Myocyte (in vitro differentiated cells): ENCODE results near the gene LEFTY1. TPM values are rescaled to one million over a fixed set of nuclear protein-coding genes. Genes with fewer than 3 reads are reported as not detected.

ENCODE experiments used
- DNase-seq: peaks from one replicate; pipeline ENCODE4 v3.0.0-alpha.2; 2012; ENCODE audit warnings: low read depth
- total RNA-seq: library from RNA; depleted of rRNA; stranded (reverse); fragments of >200 nt; gene quantifications from 2 replicates; pipeline ENCODE4 v1.2.3, GENCODE V29; 2014

LEFTY1 gene
- total RNA-seq, 1 donor from 2014 or later = 0.08 TPM

DNA sequence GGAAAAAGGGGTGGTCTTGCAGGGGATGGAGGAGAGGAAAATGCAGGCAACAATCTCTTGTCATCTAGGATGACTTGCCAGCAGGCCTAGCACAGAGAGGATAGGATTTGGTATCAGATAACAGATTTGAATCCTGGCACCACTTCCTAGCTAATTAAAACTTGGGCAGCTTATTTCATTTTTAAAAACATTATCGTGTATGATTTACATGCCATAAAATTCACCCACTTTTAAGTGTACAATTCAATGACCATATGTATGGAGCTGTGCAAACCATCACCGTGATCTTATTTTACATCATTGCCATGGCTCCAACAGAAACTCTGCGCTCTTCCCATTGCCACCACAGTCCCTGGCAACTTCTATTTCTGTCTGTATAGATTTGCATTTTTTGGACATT, 28.2 kb upstream of the LEFTY1 start:
- no peak for DNase-seq

DNA sequence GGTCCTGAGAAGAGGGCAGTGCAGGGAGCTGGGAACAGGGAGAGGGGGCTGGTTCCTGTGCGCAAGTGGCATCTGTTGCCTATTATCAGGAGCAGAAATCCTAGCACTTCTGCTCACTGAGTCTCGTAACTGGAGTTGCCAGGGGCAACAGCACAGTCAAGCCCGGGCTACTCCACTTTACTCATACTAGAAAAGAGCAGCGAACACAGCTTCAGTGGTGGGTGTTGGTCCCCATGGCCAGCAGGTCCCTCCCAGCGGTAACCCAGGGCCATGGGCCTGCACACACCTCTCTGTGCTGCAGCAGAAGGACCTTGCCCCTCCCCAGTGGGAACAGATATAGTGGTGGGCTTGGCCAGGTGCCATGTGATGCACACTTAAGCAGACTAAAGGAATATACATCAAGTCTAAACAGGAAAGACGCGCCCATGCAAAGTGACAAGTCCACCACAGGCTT, 26.6 kb upstream of the LEFTY1 start:
- no peak for DNase-seq

DNA sequence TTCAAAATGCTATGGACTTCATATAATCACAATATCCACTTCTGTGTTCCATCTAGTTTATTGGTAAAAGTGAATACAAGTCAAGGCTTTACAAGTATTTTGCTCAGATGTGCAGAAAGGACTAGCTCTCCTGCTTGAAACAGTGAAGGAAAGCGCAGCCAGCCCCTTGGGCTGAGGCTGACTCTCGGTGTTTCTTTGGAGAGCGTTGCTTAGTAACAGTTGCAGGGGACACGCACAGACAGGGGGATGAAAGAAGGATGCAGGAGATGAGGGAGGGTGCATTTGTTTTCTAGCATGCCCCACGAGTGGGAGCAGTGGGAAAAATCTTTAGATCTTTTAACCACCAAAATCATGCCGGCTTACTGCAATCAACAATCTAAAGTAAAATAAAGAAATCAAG, 26.0 kb upstream of the LEFTY1 start:
- DNase-seq = no peak

DNA sequence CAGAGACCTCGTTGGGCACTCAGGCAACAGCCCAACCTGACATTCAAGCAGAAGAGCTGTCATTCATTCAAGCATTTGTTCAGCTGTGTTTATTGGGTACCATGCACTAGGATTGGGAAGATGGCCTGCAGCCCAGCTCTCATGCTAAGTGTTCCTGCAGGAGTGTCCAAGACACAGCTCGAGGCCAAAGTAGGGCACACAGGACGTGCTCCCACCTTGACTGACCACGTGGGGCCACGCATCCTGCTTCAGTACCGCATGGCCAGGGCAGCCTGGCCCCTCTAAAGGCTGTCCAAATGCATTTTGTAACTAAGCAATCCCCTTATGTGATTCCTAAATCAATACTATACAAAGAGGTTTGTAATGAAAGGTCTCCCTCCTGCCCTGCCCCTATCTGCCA, 25.4 kb upstream of the LEFTY1 start:
- no peak for DNase-seq

DNA sequence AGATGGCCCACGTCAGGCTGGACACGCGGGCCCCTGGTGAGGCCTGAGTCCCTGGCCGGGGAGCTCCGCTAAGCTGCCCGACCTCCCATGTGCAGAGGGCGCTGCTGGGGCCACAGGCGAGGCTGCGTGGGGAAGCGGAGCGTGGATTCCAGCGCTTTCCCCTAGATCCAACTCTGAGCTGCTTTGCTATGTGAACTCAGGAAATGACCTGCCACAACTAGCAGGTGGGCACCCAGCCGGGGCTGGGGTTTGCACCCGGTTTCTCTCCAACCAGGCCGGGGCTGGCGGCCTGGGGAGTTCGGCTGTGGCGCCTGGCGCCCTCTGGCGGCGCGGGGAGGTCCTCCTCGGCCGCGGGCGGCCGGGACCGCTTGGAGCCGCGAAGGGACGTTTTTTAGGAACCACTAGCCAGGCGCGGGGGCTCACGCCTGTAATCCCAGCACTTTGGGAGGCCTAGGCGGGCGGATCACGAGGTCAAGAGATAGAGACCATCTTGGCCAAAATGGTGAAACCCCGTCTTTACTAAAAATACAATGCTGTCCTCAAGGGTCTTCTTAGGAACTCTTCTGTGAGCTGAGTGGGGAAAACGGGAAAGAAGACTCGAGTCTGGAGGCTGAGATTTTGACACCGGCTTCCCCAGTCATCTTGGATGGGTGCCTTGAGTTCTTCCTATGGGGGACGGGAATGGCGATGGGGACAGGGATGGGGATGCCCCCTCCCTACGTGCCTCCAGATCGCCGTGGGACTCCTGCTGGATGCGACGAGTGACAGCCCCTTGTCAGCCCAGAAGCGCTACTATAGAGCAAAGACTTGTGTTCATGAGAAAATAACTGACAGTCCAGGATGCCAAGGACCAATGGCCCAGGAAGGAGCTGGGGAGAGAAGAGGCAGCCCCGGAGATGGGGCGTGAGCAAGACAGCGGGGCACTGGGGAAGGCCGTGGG, 22.5 kb upstream of the LEFTY1 start:
- no peak for DNase-seq

DNA sequence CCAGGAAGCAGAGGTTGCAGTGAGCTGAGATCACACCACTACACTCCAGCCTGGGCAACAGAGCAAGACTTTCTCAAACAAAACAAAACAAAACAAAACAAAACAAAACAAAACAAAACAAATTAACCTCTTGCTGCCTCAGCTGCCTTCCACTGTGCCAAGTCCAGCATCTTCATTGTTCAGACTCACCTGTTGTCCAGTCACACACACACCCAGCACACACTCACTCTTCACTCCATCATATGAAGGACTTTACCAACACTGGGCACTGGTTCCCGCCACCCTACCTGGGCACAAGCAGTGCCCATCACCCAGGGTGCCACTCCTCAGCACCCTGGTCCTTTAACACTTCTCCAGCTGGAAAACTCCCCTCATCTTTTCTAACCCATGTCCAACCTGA, 20.5 kb upstream of the LEFTY1 start:
- no peak for DNase-seq

DNA sequence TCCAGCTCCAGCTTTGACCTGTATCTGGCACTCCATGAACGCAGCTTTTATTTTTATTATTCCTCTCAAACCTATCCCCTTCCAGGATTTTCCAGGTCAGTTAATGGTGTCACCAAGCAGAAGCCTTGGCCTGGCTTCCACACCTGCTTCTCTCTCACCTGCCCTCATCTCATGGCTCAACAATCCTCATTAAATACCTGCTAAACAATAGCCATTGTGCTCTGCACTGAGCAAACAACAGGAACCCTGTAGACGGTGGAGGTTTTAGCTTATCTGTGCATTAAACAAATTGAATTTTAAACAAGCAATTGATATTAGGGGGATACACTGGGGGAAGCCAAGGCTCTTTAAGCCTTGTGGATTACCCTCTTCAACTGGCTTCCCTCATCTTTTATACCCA, 19.8 kb upstream of the LEFTY1 start:
- DNase-seq = no peak

DNA sequence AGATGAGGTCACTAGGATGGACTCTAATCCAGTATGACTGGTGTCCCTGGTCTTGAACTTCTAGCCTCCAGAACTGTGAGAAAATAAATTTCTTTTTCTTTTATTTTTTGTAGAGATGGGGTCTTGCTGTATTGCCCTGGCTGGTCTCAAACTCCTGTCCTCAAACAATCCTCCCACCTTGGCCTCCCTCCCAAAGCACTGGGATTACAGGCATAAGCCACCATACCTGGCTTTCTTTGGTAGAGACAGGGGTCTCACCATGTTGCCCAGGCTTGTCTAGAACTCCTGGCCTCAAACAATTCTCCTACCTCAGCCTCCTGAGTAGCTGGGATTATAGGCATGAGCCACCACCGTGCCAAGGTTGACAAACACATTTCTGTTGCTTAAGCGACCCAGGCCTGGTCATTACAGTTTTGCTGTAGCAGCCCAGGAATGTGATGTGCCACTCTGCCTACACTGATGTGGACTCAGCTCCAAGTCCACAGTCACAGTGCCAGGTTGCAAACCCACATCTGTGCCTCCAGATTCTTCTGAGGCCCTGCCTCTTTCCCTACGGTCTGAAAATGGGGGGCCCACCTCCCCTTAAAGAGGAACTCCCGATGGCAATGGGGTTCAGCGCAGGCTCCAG, 19.2 kb upstream of the LEFTY1 start:
- DNase-seq = no peak

DNA sequence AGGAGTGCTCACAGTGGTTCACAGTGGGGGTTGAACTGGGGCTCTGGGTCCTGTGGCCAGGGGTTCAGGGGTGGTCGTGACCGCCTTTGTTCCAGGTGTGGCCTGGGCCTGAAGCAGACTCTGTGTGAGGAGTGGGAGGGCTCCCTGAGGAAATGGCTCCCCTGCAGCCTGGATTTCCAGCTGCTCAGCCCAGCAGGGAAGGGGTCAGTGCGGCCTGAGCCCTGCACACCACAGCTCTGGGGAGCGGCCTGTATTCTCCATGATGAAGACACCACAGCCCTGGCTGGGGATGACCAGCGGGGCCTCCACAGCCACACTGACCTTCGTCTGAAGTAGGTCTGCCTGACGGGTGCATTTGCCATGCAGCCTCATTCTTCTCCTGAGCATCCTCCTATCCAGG, 18.4 kb upstream of the LEFTY1 start:
- no peak for DNase-seq

DNA sequence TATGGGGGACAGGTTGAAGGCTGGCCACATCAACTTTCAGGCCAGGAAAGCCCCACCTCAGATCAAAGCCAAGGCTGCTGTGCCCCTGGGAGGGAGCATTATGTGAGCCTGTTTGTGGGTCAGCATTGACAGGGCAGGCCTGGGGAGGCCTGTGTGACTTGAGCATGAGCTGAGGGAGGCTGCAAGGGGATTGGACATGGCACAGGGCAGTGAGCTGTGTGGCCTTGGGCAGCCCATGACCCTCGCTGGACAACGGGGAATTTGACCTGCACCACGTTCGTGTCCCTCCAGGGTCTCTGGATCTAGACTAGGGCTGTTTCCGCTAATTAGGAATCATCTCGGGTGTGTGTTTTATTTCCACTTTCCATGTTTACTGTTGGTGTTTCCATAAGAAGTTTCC, 17.5 kb upstream of the LEFTY1 start:
- DNase-seq = no peak

DNA sequence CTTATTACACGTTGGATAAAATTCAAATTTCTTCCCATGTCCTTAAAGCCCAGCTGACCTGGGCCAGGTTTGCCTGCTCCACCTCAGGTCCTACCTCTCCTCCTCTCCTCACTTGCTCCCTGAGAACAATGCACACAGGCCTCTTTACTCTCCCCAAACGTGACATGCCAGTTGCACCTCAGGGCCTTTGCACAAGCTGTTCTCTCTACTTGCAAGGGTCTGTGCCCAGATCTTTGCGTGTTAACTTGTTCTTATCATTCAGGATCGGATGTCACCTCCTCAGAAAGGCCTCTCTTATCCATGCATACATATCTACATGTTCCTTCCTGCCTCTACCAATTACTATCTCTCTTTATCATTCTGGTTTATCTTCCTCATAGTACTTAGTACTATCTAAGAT, 14.7 kb upstream of the LEFTY1 start:
- DNase-seq = no peak

DNA sequence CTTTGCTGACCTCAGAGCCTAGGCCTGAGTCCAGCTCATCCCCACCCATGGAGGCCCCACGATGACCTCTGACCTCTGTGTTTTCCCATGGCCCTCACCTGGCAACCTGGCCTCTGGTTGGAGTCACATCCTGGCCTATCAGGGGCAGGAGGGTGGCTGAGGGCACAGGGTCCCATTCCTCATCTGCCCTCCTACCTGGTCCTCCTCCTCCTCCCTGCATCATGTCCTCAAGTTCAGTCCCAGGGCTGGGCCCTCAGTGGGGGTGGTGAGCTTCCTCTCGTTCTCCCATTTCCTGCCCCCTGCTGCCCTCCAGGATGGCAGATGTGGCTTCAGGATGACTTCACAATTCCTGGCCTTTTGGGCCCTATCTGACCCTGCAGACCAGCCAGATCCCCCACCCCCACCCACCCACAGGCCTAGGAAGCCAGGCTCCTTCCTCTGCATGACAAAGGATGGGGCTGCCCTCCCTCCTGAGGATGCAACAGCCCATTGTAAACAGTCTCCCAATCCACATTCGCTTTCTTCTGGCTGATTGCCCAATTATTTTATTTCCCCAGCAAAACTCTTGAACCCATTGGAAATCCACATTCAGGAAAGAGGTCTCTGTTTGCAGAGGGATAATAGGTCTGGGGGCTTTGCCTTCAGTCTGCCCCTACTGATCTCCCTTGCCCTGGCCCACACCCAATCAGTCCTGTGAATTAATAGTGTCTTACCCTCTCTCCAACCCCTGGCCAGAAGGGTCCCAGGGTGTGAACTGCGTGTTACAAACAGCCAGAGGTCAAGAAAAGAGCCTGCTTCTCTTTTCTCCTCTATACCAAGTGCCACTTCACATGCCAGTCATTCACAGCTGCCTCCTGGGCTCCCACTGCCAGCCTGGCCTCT, 10.3 kb upstream of the LEFTY1 start:
- no peak for DNase-seq

DNA sequence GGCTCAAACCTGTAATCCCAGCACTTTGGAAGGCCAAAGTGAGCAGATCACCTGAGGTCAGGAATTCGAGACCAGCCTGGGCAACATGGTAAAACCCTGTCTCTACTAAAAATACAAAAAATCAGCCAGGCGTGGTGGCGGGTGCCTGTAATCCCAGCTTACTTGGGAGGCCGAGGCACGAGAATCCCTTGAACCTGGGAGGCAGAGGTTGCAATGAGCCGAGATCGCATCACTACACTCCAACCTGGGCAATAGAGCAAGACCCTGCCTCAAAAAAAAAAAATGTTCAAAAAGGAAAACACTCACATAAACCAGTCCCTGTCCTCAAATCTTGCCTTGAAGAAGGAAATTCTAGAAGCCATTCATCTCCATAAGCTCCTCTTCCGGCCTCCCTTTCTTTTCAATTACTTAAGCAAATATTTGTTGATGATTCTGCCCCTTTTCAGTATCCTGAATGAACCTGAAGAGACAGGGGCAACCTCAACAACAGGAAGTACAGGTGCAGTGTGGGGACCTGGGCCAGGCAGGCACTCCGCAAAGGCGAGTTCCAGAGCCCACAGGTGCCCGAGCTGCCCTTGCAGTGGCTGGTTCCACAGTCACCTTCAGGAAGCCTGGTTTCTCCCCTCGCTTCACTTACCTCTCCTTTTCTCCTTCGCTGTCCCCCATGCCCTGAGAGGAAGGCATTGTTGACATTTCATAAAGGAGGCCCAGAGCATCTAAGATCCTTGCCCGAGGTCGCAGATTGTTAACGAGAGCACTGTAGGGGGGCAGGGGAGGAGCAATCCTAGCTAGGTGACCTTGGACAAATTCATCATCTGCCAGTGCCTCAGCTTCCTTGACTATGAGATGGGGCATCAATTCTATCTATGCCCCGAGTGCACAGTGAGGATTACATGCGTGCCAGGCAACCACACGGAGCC, 8.9 kb upstream of the LEFTY1 start:
- no peak for DNase-seq

DNA sequence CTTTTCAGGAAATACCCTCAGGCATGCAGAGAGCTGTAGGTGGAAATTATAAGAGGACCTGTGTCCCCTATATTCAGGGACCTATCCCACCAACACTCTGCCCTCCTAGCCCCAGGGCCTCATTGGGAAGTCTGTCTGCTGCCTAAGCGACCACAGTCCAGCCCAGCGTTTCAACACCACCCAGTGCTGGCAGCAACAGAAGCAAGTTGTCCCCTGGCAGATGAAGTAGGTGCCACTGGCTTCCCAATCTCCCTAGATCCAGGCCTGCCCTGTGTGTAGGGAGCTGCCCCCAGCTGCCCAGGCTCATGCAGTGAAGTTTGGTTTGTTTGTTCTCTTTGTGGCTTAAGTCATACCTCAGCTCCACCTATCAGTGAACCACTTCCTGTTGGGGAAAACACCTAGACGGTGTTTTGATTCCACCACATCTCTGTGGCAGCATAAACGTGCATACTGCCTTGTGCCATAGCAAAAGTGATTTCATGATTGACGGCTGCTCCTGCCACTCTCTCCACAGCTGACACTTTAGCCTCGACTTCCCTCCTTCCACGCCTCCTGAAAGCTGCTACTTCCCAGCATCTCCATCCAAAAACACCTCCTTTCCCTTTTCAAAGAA, 8.1 kb upstream of the LEFTY1 start:
- no peak for DNase-seq

DNA sequence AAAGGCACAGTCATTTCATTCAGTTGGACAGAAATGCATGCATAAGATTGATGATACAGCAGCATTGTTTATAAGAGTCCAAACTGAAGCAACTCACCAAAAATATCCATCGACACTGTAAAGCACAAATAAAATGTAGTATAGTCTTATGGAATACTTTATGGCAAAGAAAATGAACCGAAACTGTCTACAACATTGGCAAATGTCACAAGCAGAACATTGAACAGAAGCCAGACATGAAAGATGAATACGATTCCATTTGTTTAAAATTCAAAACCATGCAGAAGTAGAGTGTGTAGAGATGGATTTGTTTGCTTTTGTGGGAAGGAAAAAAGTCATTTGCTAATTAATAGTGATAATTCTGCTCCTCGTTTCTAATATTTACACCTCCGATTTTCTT, 7.5 kb upstream of the LEFTY1 start:
- DNase-seq = no peak

DNA sequence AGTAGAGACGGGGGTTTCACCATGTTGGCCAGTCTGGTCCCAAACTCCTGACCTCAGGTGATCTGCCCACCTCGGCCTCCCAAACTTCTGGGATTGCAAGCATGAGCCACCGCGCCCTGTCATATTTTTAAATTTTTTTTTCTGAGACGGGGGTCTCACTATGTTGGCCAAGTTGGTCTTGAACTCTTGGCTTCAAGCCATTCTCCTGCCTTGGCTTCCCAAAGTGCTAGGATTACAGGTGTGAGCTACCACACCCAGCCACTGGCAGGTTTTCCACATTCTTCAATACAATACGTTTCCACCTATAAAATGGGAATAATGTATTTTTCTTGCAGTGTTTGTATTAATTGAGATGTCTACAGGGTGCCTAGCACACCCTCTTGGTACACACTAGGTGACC, 3.4 kb upstream of the LEFTY1 start:
- DNase-seq = no peak

DNA sequence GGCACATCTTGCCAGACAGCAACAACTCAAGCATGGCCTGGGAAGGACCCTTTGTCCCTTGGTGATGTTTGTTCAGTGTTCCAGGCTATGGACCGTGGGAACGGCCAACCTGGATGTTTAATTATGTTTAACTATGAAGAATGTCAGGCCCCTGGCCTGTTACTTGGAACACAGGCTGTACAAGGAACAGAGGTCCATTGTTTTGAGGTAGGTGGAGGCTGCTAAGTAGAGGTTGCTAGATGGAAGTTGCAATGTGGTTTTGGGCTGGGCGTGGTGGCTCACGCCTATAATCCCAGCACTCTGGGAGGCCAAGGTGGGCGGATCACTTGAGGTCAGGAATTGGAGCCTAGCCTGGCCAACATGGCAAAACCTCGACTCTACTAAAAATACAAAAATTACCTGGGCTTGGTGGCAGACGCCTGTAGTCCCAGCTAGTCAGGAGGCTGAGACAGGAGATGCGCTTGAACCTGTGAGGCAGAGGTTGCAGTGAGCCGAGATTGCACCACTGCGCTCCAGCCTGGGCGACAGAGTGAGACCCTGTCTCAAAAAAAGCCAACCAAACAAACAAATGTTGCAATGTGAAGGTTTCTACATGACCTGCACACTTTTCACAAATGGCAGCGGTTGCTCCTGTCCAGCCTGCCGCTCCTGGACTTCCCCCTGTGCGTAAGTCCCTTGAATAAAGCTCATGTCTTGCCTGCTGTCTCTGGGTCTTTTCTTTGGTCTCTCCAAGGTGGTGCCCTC, 2.5 kb upstream of the LEFTY1 start:
- DNase-seq = no peak

DNA sequence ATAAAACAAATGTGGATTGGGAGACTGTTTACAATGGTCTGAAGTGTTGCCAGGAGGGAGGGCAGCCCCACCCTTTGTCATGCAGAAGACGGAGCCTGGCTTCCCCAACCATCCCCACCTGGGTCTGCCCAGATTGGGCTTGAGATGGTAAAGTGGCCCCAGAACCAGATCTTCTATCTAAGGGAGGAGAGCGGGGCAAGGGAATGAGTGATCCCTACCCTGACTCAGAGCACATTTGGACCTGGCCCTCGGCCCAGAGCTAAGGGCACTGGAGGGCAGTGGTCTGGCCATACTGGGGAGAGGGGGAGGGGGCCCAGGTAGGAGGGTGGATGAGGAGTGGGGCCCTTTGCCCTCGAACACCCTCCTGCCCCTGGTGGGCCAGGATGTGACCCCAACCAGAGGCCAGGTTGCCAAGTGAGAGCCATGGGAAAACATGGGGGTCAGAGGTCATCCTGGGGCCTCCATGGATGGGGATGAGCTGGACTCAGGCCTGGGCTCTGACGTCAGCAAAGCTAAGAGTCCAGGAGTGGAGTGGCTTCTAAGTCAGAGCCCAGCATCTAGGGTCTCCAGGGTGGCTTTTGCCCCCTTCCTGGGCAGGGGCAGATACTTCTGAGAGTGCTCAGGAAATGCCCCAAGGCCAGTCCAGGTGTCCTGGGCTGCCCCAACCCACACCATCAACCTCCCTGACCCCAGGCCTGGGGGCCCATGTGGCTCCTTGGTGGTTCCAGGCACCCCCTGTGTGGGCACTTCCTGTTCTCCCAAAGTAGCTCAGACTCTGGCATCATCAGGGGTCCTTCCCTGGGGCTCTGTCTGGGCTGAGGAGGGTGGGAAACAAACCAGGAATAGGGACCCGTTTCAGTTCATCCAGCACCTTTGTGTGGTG, 1.6 kb upstream of the LEFTY1 start:
- no peak for DNase-seq

DNA sequence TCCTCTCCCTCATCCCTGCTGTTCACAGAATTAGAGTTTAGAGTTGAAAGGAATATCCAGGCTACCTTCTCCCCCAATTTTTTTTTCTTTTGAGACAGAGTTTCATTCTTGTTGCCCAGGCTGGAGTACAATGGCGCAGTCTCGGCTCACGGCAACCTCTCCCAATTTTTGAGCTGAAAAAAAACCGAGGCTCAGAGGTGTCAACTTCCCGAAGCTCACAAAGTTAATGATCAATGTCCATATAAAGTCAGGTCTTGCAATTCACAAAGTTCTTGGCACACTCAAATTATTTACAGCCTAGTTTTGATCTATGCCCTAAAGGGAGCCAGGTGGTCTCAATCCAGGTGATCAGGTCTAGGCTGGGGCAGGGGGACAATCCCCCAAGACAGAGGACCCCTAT, 797 bp upstream of the LEFTY1 start:
- DNase-seq = no peak
